Activated naive CD8-positive, alpha-beta T cell (primary cell): ENCODE data around the gene STK32C.

Source experiments
- H3K27ac Mint-ChIP-seq: one replicate; pipeline ENCODE4 v1.8.0; 2021; ENCODE audit warnings: mixed read lengths
- H3K27me3 Mint-ChIP-seq: one replicate; pipeline ENCODE4 v1.8.0; 2021; ENCODE audit warnings: mixed read lengths
- H3K36me3 Mint-ChIP-seq: one replicate; pipeline ENCODE4 v1.8.0; 2021; ENCODE audit warnings: mixed read lengths
- H3K4me1 Mint-ChIP-seq: one replicate; pipeline ENCODE4 v1.8.0; 2021; ENCODE audit warnings: low read depth, mixed read lengths
- H3K4me3 Mint-ChIP-seq: one replicate; pipeline ENCODE4 v1.8.0; 2021; ENCODE audit warnings: mild to moderate bottlenecking, mixed read lengths
- H3K9me3 Mint-ChIP-seq: one replicate; pipeline ENCODE4 v1.8.0; 2021; ENCODE audit warnings: low read depth, mixed read lengths

The STK32C gene

DNA sequence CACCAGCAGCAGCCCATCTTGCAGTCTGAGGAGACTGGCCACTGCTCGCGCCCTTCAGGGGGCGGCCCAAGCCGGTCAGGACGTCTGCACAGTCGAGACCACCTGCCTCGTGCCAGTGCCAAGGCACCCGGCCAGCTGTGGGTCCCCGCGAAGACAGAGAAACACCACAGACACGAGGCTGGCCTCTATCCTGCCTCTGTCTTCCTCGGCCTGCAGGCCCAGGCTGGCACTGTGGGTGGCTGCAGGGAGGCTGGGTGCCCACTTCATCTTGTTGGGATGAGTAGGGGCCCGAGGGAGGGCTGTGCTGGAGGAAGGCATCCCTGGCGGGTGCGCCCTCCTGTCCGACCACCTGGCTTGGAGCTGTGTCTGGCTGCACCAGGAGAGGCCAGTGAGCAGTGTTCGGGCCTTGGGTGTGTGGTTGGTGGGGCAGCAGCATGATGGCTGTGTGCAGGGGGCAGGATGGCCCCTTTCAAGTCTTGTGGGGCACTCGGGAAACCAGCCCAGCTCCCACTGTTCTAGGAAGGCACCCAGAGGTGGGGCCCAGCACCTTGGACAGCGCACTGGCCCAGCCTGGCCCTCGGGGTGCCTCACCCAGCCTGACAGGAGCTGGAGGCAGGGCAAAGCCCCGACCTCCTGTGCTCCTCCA, 113.7 kb downstream of the STK32C start:
- H3K27me3 Mint-ChIP-seq, result peaks cover 6% of the 10 kb centered on the region
- no peaks in the 10 kb centered on the region for H3K9me3 Mint-ChIP-seq

DNA sequence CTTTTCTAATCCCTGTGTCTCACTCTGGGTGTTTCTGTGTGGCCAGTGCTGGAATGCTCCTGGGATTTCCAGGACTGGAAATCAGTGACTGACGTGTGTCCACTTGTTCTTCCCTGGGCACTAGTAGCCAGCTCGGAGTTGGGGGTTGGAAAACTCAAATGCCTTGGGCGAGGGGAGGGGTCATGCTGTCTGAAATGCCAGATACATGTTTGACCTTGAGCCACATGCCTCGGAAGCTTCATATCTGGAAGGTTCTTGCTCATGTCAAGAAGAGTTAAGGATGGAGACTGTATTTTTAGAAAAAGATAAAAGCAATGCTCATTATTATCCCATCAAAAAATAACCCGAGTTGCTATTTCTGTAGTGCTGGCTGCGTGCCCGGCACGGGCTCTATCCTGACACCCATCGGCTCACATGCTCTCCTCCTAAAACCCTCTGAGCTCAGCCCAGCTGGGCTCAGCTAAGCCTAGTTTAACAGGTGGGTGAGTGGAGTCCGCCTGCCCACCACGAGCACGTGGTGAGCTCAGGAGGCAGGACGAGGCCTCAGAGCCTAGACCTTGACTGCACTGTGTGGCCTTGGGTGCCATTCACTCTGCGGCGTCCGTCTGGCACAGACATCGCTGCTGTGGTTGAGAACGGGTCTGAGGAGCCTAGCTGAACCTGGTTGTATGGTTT, 114.6 kb downstream of the STK32C start:
- H3K27ac Mint-ChIP-seq, result no peak overlapping the region

More for the DNA sequence above, 113.7 kb downstream of the STK32C start:
- H3K36me3 Mint-ChIP-seq, result no peaks in the 10 kb centered on the region
- no peaks in the 10 kb centered on the region for H3K4me1 Mint-ChIP-seq
- no peak overlapping the region for H3K4me3 Mint-ChIP-seq
- H3K27ac Mint-ChIP-seq, result no peak overlapping the region

DNA sequence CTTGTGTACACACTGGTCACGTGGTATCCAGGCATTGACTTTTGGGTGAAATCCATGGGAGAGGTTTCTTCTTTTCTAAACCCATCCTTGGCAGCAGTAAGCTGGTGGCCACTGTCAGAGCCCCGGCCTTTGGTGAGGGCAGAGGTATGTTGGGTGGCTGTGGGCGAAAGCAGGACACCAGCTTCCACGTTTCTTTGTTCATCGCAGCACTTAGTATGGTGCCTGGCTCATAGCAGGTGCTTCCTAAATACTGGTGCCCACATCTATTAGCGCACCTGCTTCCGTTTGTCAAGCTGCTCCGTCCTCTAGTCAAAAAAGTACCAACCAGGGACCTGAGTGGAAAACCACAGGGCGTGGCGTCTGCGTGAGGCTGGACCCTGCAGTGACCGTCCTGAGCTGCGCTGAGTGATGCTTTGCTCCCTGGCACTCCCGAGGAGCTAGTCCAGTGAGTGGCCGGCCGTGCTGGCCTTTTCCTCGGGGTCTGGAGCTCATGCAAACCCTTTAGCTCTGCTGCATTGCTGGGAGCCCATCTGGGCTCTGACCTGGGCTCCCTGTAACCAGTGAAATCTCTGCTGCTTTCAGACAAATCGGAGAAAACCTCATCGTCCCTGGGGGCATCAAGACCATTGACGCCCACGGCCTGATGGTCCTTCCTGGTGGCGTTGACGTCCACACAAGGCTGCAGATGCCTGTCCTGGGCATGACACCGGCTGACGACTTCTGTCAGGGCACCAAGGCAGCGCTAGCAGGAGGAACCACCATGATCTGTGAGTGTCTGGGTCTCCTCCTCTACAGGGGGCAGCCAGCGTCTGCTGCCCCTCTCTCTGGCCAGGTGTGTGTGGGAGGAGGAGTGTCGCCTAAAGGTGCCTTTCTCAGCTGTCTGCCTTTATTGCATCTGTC, 115.4 kb downstream of the STK32C start:
- Mint-ChIP-seq H3K27me3 (peaks cover 11% of the 10 kb centered on the region), H3K9me3 (no peaks in the 10 kb centered on the region), H3K27ac (no peak overlapping the region), H3K36me3 (no peaks in the 10 kb centered on the region), H3K4me1 (peaks cover 2% of the 10 kb centered on the region), H3K4me3 (no peak overlapping the region)

More for the DNA sequence above, 114.6 kb downstream of the STK32C start:
- no peaks in the 10 kb centered on the region for H3K9me3 Mint-ChIP-seq
- peaks cover 9% of the 10 kb centered on the region for H3K27me3 Mint-ChIP-seq
- no peaks in the 10 kb centered on the region for H3K36me3 Mint-ChIP-seq
- no peaks in the 10 kb centered on the region for H3K4me1 Mint-ChIP-seq
- H3K4me3 Mint-ChIP-seq, result no peak overlapping the region

GRCh38 chr10:132189810-132190422, 117.8 kb downstream of the STK32C start:
- Mint-ChIP-seq H3K4me3 (peak overlapping the region; percentile 54), H3K27me3 (peaks cover 12% of the 10 kb centered on the region), H3K36me3 (no peaks in the 10 kb centered on the region), H3K27ac (no peak overlapping the region), H3K9me3 (no peaks in the 10 kb centered on the region), H3K4me1 (peaks cover 5% of the 10 kb centered on the region)

DNA sequence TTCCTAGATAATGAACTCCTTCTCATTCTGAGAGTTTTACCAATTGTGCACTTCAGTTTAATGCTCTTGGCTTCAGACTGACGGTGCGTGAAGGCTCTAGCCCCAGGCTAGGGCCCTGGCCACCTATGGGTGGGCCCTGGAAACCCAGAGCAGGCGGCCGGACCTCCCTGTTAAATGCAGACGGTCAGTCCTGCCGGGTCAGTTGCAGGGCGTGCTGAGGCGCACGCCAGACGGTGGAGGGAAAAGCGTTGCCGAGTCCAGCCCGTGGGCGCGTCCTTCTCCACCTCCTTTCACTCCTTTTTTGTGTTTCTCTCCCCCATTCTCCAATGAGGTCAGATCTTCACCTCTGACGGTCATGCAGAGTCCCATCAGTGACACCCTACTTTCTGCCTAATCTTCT, 118.7 kb downstream of the STK32C start:
- Mint-ChIP-seq H3K36me3 (no peaks in the 10 kb centered on the region), H3K4me3 (peak overlapping the region; percentile 54), H3K9me3 (no peaks in the 10 kb centered on the region), H3K27me3 (peaks cover 17% of the 10 kb centered on the region), H3K27ac (no peak overlapping the region), H3K4me1 (peaks cover 8% of the 10 kb centered on the region)

- Mint-ChIP-seq H3K4me3 (peak overlapping the region; percentile 47), H3K9me3 (no peaks in the 10 kb centered on the region), H3K27ac (no peak overlapping the region), H3K27me3 (peaks cover 18% of the 10 kb centered on the region), H3K4me1 (peaks cover 8% of the 10 kb centered on the region), H3K36me3 (no peaks in the 10 kb centered on the region)
Observed at GRCh38 chr10:132188331-132188730, 119.4 kb downstream of the STK32C start.

GRCh38 chr10:132187430-132188138, 120.2 kb downstream of the STK32C start:
- H3K4me3 Mint-ChIP-seq, result peak overlapping the region; percentile 18
- peaks cover 21% of the 10 kb centered on the region for H3K27me3 Mint-ChIP-seq
- H3K9me3 Mint-ChIP-seq, result no peaks in the 10 kb centered on the region
- H3K4me1 Mint-ChIP-seq, result peaks cover 8% of the 10 kb centered on the region
- H3K36me3 Mint-ChIP-seq, result no peaks in the 10 kb centered on the region
- no peak overlapping the region for H3K27ac Mint-ChIP-seq

DNA sequence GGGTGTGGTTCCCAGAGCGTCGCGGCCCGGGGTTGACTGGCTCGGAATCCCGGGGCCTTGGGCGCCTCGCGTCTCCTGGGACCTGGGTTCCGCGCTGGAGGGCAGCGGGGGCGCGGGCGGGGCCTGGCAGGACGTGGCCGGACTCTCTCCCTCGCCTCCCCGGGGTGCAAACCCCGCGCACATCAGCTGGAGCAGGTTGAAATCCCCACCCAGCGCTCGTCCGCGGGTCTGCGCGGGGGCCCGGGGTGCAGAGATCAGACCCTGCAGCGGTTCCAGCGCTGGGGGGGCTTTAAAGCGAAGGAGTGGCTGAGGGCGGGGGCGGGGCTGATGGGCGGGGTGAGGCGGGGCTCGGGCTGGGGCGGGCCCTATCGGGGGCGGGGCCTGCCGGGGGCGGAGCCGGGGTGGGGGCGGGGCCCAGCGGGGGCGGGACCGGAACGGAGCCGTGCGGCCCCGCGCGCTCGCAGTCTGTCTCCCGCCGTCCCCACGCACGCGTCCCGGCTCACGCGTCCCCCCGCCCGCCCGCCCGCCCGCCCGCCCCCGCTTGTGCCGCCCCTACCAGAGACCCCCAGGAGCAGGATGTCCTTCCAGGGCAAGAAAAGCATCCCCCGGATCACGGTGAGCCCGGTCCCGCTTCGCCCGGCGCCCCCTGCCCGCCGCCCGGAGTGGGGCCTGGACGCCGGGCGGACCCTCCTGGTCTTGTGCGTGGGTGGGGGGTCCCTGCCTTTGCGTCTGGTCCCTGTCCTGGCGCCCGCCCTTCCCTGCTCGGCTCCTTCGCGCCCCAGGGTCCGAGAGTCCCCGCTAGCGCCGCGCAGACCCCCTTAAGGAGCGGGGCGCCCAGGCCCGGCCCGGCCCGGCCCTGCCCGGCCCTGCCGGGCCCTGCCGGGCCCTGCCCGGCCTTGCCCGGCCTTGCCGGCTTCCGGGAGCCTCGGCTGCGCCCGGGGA, 121.0 kb downstream of the STK32C start, which contains the start of gene DPYSL4:
Gene DPYSL4, plus strand, starts transcription at position 461 of the 942 bp plus-strand sequence. Its CDS starts 116 bp downstream, at position 577.
- Mint-ChIP-seq H3K36me3 (no peaks in the 10 kb centered on the region), H3K4me3 (peak within 1 kb of the TSS; percentile 42), H3K27me3 (peaks cover 21% of the 10 kb centered on the region), H3K27ac (no peak within 1 kb of the TSS), H3K4me1 (peaks cover 8% of the 10 kb centered on the region), H3K9me3 (no peaks in the 10 kb centered on the region)

DNA sequence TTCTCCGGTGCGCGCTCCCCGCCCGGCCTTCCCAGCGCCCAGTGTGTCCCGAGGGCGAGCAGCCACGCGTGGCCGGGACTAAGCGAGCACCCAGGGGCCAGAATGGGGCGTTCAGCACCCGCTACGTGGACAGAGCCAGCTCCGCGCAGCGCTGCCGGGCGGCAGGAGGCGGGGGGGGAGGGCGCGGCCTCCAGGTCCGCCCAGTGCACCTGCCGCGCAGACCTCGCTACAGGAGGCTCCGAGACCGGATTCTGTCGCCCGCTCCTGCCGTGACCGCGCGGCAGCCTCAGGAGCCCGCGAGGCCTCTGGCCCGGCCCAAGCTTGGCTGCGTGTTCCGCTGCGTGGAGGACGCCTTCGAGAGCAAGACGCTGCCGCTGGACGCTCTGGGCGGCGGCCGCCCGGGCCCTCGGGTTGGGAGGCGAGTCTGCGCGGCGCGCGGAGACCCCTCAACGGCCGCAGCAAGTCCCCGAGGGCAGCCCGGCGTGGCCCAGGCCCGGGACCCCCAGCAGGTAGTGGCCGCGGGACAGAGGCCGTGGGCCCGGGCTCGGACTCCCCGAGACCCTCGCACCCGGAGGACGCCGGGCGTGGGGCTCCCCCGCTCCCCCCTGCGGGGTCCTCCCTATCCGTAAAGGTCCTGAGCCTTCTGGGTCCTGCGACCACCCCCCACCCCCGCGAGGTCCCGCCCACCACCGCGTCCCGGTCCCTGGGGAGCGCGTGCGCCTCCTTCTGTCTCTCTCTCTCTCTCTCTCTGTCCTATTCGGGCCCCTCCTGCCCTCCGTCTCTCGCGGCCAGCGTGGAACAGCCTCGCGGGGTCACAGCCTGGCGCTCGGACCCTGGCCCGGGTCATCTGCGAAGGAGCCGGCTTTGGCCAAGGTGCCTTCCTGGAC, 121.9 kb downstream of the STK32C start:
- Mint-ChIP-seq H3K9me3 (no peaks in the 10 kb centered on the region), H3K36me3 (no peaks in the 10 kb centered on the region), H3K27ac (no peak overlapping the region), H3K4me3 (peak overlapping the region; percentile 42), H3K27me3 (peaks cover 21% of the 10 kb centered on the region), H3K4me1 (peaks cover 8% of the 10 kb centered on the region)

- Mint-ChIP-seq H3K4me1 (peaks cover 8% of the 10 kb centered on the region), H3K36me3 (no peaks in the 10 kb centered on the region), H3K9me3 (no peaks in the 10 kb centered on the region), H3K27ac (no peak overlapping the region), H3K4me3 (peak overlapping the region; percentile 70), H3K27me3 (peaks cover 21% of the 10 kb centered on the region)
Observed at GRCh38 chr10:132184816-132185593, 122.7 kb downstream of the STK32C start.

DNA sequence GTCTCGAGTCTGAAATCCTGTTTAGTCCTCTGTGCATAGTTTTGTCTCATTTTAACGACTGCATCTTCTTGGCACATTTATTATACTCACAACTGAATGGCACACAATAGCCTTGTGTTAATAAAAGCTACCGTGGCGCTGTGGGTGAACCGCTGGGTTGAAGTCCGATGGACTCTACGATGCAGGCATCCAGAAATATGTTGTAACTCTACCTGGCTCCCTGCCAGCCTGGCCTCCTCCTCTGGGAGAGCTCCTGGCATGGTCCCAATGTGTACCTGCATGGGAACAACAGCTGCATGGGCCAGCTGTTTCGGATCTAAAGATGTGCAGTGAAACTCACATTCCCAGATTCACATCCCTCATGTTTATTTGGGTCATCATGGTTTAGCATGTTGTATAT, 124.7 kb downstream of the STK32C start:
- Mint-ChIP-seq H3K9me3 (no peaks in the 10 kb centered on the region), H3K36me3 (no peaks in the 10 kb centered on the region), H3K4me1 (peaks cover 8% of the 10 kb centered on the region), H3K4me3 (no peak overlapping the region), H3K27me3 (peaks cover 18% of the 10 kb centered on the region), H3K27ac (no peak overlapping the region)

DNA sequence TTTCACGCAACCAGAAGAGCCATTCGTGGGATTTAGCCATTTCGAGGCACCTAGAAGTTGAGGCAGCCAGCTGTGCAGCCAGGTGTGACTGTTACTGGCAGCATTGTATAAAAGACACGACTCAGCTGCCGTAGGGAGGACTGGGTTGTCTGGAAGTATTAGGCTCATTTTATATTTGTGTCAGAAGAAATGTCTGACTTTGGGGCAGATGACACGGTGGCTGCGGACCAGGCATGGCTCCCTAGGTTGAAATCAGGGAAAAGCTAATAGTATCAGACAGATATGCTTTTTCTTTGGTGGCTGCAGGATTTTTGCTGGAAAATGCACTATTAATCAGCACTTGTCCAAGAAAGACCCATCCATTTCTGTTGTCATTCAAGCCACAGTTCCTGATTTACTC, 125.2 kb downstream of the STK32C start:
- Mint-ChIP-seq H3K27ac (no peak overlapping the region), H3K27me3 (peaks cover 21% of the 10 kb centered on the region), H3K4me1 (peaks cover 6% of the 10 kb centered on the region), H3K36me3 (no peaks in the 10 kb centered on the region), H3K9me3 (no peaks in the 10 kb centered on the region), H3K4me3 (no peak overlapping the region)
